Thyroid gland (tissue), 4 donors: Measurements from ENCODE around the gene YPEL1.

Experiments
- POLR2A ChIP-seq, 2 donors: fragments of 450-650 bp; IDR thresholded peaks; one replicate each; pipeline ENCODE4 v1.6.1; 2017; ENCODE audit warnings: antibody characterized with exemption in 2 of 2, mild to moderate bottlenecking in 2 of 2, moderate library complexity in 1 of 2
- TF ChIP-seq, protein P1 (sequence below), 6 experiments: fragments of 200-600 bp in 3 of 6; fragments of 450-650 bp in 3 of 6; sonication (generic) in 3 of 6; IDR thresholded peaks; one replicate each; pipeline ENCODE4 v1.5.1; 2016 to 2019; ENCODE audit warnings: antibody characterized with exemption in 6 of 6, mild to moderate bottlenecking in 2 of 6, inconsistent platforms in 1 of 6, moderate library complexity in 1 of 6

DNA sequence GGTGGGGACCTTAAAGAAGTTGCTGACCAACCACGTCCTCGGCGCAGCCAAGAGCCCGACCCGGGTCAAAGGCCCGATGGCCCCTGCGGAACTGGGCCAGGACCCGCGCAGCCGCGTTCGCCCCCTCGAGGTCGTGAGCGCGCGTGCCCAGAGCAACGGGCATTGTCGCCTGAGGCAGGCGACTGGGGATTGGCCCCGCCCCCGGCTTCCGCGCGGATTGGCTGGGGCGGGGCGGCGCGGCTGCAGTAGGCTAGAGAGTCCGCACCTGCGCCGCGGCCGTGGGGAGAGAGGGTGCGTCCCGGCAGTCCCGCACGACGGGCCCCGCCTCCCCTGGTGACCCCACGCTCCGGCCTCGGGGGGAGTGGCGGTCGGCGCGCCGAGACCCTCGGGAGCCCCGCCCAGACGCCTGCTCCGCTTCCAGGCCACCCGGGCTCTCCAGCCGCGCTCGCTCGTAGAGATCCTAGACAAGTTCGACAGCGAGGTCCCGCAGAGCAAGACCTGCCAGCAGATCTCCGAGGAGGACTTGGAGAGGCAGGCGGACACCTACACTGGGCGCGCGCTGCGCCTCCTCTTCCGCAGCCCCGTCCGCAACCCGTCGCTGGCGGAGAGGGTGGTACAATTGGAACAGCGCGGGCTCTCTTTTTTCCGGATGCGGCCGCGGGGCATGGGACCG, 78.1 kb downstream of the YPEL1 start:
- TF ChIP-seq, protein P1, sequence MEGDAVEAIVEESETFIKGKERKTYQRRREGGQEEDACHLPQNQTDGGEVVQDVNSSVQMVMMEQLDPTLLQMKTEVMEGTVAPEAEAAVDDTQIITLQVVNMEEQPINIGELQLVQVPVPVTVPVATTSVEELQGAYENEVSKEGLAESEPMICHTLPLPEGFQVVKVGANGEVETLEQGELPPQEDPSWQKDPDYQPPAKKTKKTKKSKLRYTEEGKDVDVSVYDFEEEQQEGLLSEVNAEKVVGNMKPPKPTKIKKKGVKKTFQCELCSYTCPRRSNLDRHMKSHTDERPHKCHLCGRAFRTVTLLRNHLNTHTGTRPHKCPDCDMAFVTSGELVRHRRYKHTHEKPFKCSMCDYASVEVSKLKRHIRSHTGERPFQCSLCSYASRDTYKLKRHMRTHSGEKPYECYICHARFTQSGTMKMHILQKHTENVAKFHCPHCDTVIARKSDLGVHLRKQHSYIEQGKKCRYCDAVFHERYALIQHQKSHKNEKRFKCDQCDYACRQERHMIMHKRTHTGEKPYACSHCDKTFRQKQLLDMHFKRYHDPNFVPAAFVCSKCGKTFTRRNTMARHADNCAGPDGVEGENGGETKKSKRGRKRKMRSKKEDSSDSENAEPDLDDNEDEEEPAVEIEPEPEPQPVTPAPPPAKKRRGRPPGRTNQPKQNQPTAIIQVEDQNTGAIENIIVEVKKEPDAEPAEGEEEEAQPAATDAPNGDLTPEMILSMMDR (IDR thresholded peaks at IDR 0.05), result peak in 3 of 6 experiments; percentile 17 to 38 (median 32)
- peak in 1 of 2 donors; percentile 65 for TF ChIP-seq POLR2A (IDR thresholded peaks at IDR 0.05)
